ENCODE results near the gene NOC2L. TPM values are rescaled to one million over a fixed set of nuclear protein-coding genes. Genes with fewer than 3 reads are reported as not detected.
A peak's percentile ranks its signal among the peaks of the same experiment; 100 is the strongest.

Gene NOC2L
- total RNA-seq, 4 donors from 2014 or later = 35.3 to 54.1 (median 47.5) TPM

DNA sequence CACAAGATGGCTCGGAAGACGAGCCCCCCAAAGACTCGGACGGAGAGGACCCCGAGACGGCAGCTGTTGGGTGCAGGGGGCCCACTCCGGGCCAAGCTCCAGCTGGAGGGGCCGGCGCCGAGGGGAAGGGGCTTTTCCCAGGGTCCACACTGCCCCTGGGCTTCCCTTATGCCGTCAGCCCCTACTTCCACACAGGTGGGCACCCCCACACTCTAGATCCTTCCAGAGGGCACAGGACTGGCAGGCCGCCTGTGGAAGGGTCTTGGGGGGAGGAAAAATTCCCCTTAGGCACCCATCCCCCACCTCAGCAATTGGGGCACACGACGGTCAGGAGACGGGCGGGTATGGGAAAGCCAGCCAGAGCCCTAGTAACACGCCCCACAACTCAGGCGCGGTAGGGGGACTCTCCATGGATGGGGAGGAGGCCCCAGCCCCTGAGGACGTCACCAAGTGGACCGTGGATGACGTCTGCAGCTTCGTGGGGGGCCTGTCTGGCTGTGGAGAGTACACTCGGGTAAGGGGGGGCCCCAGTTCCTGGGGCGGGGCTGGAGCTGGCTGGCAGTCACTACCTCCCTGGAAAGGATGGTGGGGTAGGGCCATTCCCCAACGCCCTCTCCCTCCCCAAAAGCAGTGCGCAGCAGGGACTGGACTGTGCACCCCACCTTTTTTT, 16.1 kb downstream of the NOC2L start:
- TF ChIP-seq POLR2A (IDR thresholded peaks at IDR 0.05; ENCODE audit: low read depth) = no peak
- peak in 1 of 2 donors; percentile 36 for TF ChIP-seq POLR2AphosphoS5 (IDR thresholded peaks at IDR 0.05)
- DNase-seq (ENCODE audit: extremely low spot score) = no peak
- Histone ChIP-seq H3K4me3 (peak overlapping the region; percentile 48 to 61 (median 50)), H3K9me3 (no peaks in the 10 kb centered on the region), H3K36me3 (peaks cover 19 to 38% (median 36%) of the 10 kb centered on the region in 4 donors), H3K4me1 (peaks cover 34 to 57% (median 52%) of the 10 kb centered on the region in 4 donors), H3K27ac (replicated peaks in 1 of 4) (peak overlapping the region; percentile 36 to 78 (median 66)), H3K27me3 (peaks cover 10 to 59% (median 29%) of the 10 kb centered on the region in 4 donors)
- WGBS = 25% methylated on average over 15 of the region's 27 CpGs
- intact Hi-C loops (cut with DNase I) = no loop called here

GRCh38 chr1:942411-942821, 16.6 kb downstream of the NOC2L start:
- peak overlapping the region; percentile 48 to 61 (median 50) for H3K4me3 ChIP-seq
- no peak for TF ChIP-seq EP300 (IDR thresholded peaks at IDR 0.05)
- H3K4me1 ChIP-seq = peaks cover 34 to 57% (median 52%) of the 10 kb centered on the region in 4 donors
- peaks cover 13 to 32% (median 30%) of the 10 kb centered on the region in 4 donors for H3K36me3 ChIP-seq
- no peak for DNase-seq (ENCODE audit: extremely low spot score)
- intact Hi-C loops (cut with DNase I) = no loop called here
- peaks cover 10 to 65% (median 29%) of the 10 kb centered on the region in 4 donors for H3K27me3 ChIP-seq
- no peaks in the 10 kb centered on the region for H3K9me3 ChIP-seq
- peak overlapping the region; percentile 36 to 78 (median 66) for H3K27ac ChIP-seq (replicated peaks in 1 of 4)
- WGBS = 0% methylated on average over 3 of the region's 48 CpGs

DNA sequence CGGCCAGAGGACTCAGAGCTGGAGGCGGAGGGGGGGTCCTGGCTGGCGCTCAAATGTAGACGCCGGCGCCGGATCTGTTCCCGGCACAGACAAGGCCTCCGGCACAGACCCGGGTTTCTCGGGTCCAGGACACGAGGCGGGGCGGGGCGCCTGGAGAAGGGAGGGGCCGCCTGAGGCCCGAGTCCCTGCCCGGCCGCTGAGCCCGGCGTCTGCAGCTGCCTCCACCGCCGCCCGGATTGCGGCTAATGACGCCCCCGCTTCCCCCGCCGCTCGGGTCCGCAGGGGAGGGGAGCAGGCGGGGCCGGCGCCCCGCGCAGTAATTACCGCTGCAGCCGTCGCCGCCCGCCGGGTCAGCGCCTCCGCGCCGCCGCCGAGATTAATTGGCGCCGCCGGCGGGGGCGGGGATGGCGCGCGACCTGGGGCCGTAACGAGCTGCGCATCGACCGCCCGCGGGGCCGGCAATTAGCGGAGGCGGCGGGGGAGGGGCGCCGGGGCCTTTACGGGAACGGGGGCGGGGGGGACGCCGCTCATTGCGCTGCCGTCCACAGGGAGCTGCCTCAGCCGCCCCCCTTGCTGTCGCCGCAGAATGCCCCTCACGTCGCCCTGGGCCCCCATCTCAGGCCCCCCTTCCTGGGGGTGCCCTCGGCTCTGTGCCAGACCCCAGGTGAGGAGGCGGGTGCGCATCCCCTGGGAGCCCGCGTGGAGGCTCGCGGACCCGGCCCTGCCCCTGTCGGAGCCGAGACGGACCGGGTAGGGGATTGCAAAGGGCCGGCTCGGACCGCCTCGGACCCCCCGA, 17.3 kb downstream of the NOC2L start:
- Histone ChIP-seq H3K4me1 (peaks cover 34 to 57% (median 52%) of the 10 kb centered on the region in 4 donors), H3K36me3 (peaks cover 8 to 25% (median 24%) of the 10 kb centered on the region in 4 donors), H3K4me3 (peak overlapping the region; percentile 48 to 61 (median 50)), H3K9me3 (no peaks in the 10 kb centered on the region), H3K27me3 (peaks cover 10 to 71% (median 29%) of the 10 kb centered on the region in 4 donors), H3K27ac (replicated peaks in 1 of 4) (peak overlapping the region; percentile 36 to 78 (median 66))
- TF ChIP-seq, protein P1, sequence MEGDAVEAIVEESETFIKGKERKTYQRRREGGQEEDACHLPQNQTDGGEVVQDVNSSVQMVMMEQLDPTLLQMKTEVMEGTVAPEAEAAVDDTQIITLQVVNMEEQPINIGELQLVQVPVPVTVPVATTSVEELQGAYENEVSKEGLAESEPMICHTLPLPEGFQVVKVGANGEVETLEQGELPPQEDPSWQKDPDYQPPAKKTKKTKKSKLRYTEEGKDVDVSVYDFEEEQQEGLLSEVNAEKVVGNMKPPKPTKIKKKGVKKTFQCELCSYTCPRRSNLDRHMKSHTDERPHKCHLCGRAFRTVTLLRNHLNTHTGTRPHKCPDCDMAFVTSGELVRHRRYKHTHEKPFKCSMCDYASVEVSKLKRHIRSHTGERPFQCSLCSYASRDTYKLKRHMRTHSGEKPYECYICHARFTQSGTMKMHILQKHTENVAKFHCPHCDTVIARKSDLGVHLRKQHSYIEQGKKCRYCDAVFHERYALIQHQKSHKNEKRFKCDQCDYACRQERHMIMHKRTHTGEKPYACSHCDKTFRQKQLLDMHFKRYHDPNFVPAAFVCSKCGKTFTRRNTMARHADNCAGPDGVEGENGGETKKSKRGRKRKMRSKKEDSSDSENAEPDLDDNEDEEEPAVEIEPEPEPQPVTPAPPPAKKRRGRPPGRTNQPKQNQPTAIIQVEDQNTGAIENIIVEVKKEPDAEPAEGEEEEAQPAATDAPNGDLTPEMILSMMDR (IDR thresholded peaks at IDR 0.05) = no peak
- TF ChIP-seq EP300 (IDR thresholded peaks at IDR 0.05) (no peak), POLR2A (IDR thresholded peaks at IDR 0.05; ENCODE audit: low read depth) (no peak), POLR2AphosphoS5 (IDR thresholded peaks at IDR 0.05) (no peak)
- WGBS = 0% methylated on average over 16 of the region's 98 CpGs
- DNase-seq (ENCODE audit: extremely low spot score) = peak; percentile 94
- intact Hi-C loops (cut with DNase I) = no loop called here

- Histone ChIP-seq H3K4me3 (peak overlapping the region; percentile 48 to 61 (median 50)), H3K27ac (replicated peaks in 1 of 4) (peak overlapping the region; percentile 58 to 78 (median 68)), H3K9me3 (no peaks in the 10 kb centered on the region), H3K27me3 (peaks cover 10 to 78% (median 33%) of the 10 kb centered on the region in 4 donors), H3K4me1 (peaks cover 34 to 60% (median 53%) of the 10 kb centered on the region in 4 donors), H3K36me3 (peaks cover 2 to 19% (median 17%) of the 10 kb centered on the region in 4 donors)
- DNase-seq (ENCODE audit: extremely low spot score) = no peak
- TF ChIP-seq EP300 (IDR thresholded peaks at IDR 0.05) = no peak
- TF ChIP-seq, protein P1 (IDR thresholded peaks at IDR 0.05) = no peak
- no peak for TF ChIP-seq POLR2A (IDR thresholded peaks at IDR 0.05; ENCODE audit: low read depth)
- no peak for TF ChIP-seq POLR2AphosphoS5 (IDR thresholded peaks at IDR 0.05)
- 15% methylated on average over 4 of the region's 36 CpGs for WGBS
- intact Hi-C loops (cut with DNase I) = no loop called here
These were observed 18.0 kb downstream of the NOC2L start for GRCh38 chr1:941015-941587.

- peak overlapping the region; percentile 58 to 78 (median 68) for H3K27ac ChIP-seq (replicated peaks in 1 of 4)
- DNase-seq (ENCODE audit: extremely low spot score) = no peak
- H3K27me3 ChIP-seq = peaks cover 10 to 86% (median 39%) of the 10 kb centered on the region in 4 donors
- no peaks in the 10 kb centered on the region for H3K9me3 ChIP-seq
- under 1% methylated on average over 18 of the region's 86 CpGs for WGBS
- peaks cover 40 to 68% (median 60%) of the 10 kb centered on the region in 4 donors for H3K4me1 ChIP-seq
- no peak for TF ChIP-seq POLR2A (IDR thresholded peaks at IDR 0.05; ENCODE audit: low read depth)
- no peak for TF ChIP-seq EP300 (IDR thresholded peaks at IDR 0.05)
- TF ChIP-seq, protein P1 (IDR thresholded peaks at IDR 0.05) = peak in 2 of 3 experiments; percentile 7 to 27
- peak in 1 of 2 donors; percentile 5 for TF ChIP-seq POLR2AphosphoS5 (IDR thresholded peaks at IDR 0.05)
- peak overlapping the region; percentile 48 to 61 (median 50) for H3K4me3 ChIP-seq
- intact Hi-C loops (cut with DNase I) = no loop called here
- H3K36me3 ChIP-seq = peaks cover 0 to 11% (median 10%) of the 10 kb centered on the region in 4 donors
These were observed 18.7 kb downstream of the NOC2L start for GRCh38 chr1:940107-941014.

Data from esophagus muscularis mucosa (tissue), 4 donors.